Measurements from ENCODE around the gene GNAS-AS1. TPM values are rescaled to one million over a fixed set of nuclear protein-coding genes. Genes with fewer than 3 reads are reported as not detected.

Gene GNAS-AS1
- total and polyA plus RNA-seq, 2 experiments from 2014 or later: 0.98 TPM; not detected in 1

DNA sequence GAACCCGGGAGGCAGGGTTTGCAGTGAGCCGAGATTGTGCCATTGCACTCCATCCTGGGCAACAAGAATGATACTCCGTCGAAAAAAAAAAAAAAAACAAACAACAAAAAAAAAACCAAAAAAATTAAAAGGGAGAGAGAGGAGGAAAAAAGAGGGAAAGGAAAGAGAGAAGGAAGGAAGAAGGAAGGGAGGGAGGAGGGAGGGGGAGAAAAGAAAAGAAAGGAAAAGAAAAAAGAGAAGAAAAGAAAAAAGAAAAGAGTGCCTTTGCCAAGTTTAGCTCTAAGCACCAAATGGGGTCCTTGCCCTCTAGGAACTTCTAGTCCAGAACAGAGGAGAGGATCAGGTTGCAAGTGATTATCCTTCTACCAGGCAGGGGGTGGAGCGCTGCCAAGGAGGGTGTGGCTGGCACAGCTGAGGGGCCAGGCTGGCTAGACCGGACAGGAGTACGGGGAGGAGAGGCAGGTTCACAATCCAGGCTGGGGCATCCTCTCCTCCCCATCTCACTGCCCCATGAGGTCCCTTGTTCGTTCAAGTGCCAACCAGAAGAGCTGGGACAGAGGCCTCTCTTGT, 20.9 kb upstream of the GNAS-AS1 start:
- DNase-seq (ENCODE audit: low spot score): no peak
- 90% methylated on average over 8 of the region's 8 CpGs for WGBS (ENCODE audit: low lambda C conversion rate, missing lambda C conversion rate)
- Histone ChIP-seq H3K4me3 (no peak overlapping the region), H3K9me2 (replicated peaks; ENCODE audit: insufficient read depth) (no peaks in the 10 kb centered on the region), H2AFZ (no peak overlapping the region), H3K79me2 (no peaks in the 10 kb centered on the region), H3K9me3 (ENCODE audit: low read depth) (no peaks in the 10 kb centered on the region), H3K27ac (no peak overlapping the region), H3K36me3 (replicated peaks; ENCODE audit: insufficient read depth, low read depth) (no peaks in the 10 kb centered on the region), H3K27me3 (no peaks in the 10 kb centered on the region), H3K4me1 (ENCODE audit: insufficient read depth) (peaks cover 2% of the 10 kb centered on the region), H3K4me2 (no peak overlapping the region), H4K20me1 (ENCODE audit: insufficient read depth, poor library complexity, severe bottlenecking) (no peaks in the 10 kb centered on the region)
- TF ChIP-seq EZH2 (IDR thresholded peaks at IDR 0.05; ENCODE audit: borderline replicate concordance) (no peak), EZH2phosphoT487 (IDR thresholded peaks at IDR 0.05; ENCODE audit: low read depth, severe bottlenecking, unreplicated experiment) (no peak)
- TF ChIP-seq, protein P1, sequence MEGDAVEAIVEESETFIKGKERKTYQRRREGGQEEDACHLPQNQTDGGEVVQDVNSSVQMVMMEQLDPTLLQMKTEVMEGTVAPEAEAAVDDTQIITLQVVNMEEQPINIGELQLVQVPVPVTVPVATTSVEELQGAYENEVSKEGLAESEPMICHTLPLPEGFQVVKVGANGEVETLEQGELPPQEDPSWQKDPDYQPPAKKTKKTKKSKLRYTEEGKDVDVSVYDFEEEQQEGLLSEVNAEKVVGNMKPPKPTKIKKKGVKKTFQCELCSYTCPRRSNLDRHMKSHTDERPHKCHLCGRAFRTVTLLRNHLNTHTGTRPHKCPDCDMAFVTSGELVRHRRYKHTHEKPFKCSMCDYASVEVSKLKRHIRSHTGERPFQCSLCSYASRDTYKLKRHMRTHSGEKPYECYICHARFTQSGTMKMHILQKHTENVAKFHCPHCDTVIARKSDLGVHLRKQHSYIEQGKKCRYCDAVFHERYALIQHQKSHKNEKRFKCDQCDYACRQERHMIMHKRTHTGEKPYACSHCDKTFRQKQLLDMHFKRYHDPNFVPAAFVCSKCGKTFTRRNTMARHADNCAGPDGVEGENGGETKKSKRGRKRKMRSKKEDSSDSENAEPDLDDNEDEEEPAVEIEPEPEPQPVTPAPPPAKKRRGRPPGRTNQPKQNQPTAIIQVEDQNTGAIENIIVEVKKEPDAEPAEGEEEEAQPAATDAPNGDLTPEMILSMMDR (IDR thresholded peaks at IDR 0.05; ENCODE audit: poor library complexity): no peak

DNA sequence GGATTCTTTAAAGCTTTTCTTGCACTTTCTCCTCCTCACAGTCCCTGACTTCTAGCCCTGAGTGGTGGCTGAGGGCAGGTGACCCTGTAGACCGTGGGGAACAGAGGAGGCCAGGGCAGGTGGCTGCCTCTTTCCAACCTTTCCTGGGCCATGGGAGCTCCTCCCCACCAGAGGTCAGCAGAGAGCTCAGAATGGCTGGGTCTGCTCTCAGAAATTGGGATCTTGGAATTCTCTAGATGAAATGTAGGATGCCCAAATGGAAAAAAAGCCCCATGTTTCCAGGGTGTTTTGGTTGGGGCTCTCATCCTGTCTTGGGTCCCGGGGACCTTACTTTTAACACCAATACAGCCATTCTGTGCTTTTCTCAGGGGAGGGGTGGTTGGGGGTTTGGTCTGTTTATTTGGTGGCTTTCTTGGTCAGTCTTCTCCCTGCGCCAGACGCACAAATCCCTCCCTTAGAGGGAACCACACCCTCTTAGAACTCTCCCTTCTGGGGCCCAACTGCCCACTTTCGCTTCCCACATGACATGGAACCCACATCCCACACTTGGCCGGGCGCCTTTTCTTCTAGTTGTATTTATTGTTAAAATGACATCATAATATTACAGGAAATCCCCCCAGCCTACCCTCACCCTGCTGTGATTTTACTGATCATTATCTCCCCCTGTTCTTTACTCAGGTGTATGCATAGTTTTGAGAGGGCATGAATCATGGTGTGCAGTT, 19.8 kb upstream of the GNAS-AS1 start:
- Histone ChIP-seq H3K9me3 (ENCODE audit: low read depth) (no peaks in the 10 kb centered on the region), H3K79me2 (no peaks in the 10 kb centered on the region), H3K27me3 (no peaks in the 10 kb centered on the region), H2AFZ (no peak overlapping the region), H3K4me3 (no peak overlapping the region), H3K36me3 (replicated peaks; ENCODE audit: insufficient read depth, low read depth) (no peaks in the 10 kb centered on the region), H4K20me1 (ENCODE audit: insufficient read depth, poor library complexity, severe bottlenecking) (no peaks in the 10 kb centered on the region), H3K4me1 (ENCODE audit: insufficient read depth) (peaks cover 2% of the 10 kb centered on the region), H3K9me2 (replicated peaks; ENCODE audit: insufficient read depth) (no peaks in the 10 kb centered on the region), H3K27ac (no peak overlapping the region), H3K4me2 (no peak overlapping the region)
- TF ChIP-seq, protein P1 (IDR thresholded peaks at IDR 0.05; ENCODE audit: poor library complexity): peak; percentile 85
- no peak for TF ChIP-seq EZH2phosphoT487 (IDR thresholded peaks at IDR 0.05; ENCODE audit: low read depth, severe bottlenecking, unreplicated experiment)
- 61% methylated on average over 7 of the region's 7 CpGs for WGBS (ENCODE audit: low lambda C conversion rate, missing lambda C conversion rate)
- DNase-seq (ENCODE audit: low spot score): peak; percentile 83

DNA sequence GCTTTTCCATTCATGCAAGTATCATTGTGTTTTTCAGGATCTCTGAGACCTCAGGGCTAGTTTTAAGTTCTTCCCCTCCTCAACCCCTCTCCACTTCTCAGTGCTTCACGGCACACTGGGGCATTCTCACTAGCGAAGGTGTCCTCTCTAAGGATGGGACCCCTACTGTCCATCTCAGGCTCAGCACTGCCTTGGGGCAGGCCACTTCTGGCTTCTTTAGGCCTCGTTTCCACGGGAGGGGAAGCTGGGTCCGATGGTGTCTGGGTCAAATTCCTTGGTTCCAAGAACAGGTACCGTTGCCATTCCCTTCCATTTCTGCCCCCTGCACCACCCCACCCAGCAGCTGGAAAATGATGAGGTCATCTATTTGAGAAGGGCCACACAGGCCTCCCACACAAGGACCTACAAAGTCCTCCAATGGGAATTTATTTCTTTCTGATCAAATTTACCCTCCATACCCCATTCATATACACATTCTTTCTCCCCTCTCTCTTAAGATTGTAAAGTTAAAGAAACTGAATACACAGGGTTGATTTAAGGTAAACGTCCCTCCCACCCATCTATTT, 19.0 kb upstream of the GNAS-AS1 start:
- Histone ChIP-seq H4K20me1 (ENCODE audit: insufficient read depth, poor library complexity, severe bottlenecking) (no peaks in the 10 kb centered on the region), H2AFZ (no peak overlapping the region), H3K79me2 (no peaks in the 10 kb centered on the region), H3K4me1 (ENCODE audit: insufficient read depth) (peaks cover 2% of the 10 kb centered on the region), H3K4me3 (no peak overlapping the region), H3K4me2 (no peak overlapping the region), H3K36me3 (replicated peaks; ENCODE audit: insufficient read depth, low read depth) (no peaks in the 10 kb centered on the region), H3K9me2 (replicated peaks; ENCODE audit: insufficient read depth) (no peaks in the 10 kb centered on the region), H3K27me3 (no peaks in the 10 kb centered on the region), H3K27ac (no peak overlapping the region), H3K9me3 (ENCODE audit: low read depth) (no peaks in the 10 kb centered on the region)
- 76% methylated on average over 7 of the region's 7 CpGs for WGBS (ENCODE audit: low lambda C conversion rate, missing lambda C conversion rate)
- no peak for DNase-seq (ENCODE audit: low spot score)
- TF ChIP-seq, protein P1 (IDR thresholded peaks at IDR 0.05; ENCODE audit: poor library complexity): no peak
